MCF 10A (cell line): ENCODE results near the gene TPP2. TPM values are rescaled to one million over a fixed set of nuclear protein-coding genes. Genes with fewer than 3 reads are reported as not detected.

Experiments
- BruUV-seq: library from RNA; stranded (reverse); fragments of 400-500 nt; replicated peaks from 2 replicates; lab custom pipeline; 2021; lab: Mats Ljungman, UMichigan
- CTCF ChIA-PET: fragments of 300-600 bp; sonication (Branson Sonifier 250); formaldehyde crosslinking; extraction: SDS; loops from one replicate; lab custom pipeline; 2021; ENCODE audit warnings: antibody characterized with exemption, inconsistent platforms; lab: Yijun Ruan, JAX
- POLR2A ChIA-PET: fragments of 300-600, 350-650 bp; sonication (Branson Sonifier 250); formaldehyde crosslinking; extraction: SDS; loops from one replicate; lab custom pipeline; 2020; ENCODE audit warnings: antibody characterized with exemption, inconsistent platforms; lab: Yijun Ruan, JAX
- DNase-seq: peaks from one replicate; pipeline ENCODE4 v3.0.0-alpha.2; 2018; ENCODE audit not compliant: unreplicated experiment
- H3K27ac Mint-ChIP-seq: one replicate; pipeline ENCODE4 v1.8.0; 2022; ENCODE audit warnings: mild to moderate bottlenecking, low read depth, mixed read lengths; ENCODE audit not compliant: unreplicated experiment
- H3K27me3 Mint-ChIP-seq: one replicate; pipeline ENCODE4 v1.8.0; 2022; ENCODE audit warnings: mixed read lengths; ENCODE audit not compliant: insufficient read depth, unreplicated experiment
- H3K36me3 Mint-ChIP-seq: one replicate; pipeline ENCODE4 v1.8.0; 2022; ENCODE audit warnings: mild to moderate bottlenecking, moderate library complexity, mixed read lengths; ENCODE audit not compliant: insufficient read depth, unreplicated experiment
- H3K4me1 Mint-ChIP-seq: one replicate; pipeline ENCODE4 v1.8.0; 2022; ENCODE audit warnings: mixed read lengths; ENCODE audit not compliant: insufficient read depth, unreplicated experiment
- H3K4me3 Mint-ChIP-seq: one replicate; pipeline ENCODE4 v1.8.0; 2022; ENCODE audit warnings: mild to moderate bottlenecking, moderate library complexity, mixed read lengths; ENCODE audit not compliant: unreplicated experiment
- H3K9me3 Mint-ChIP-seq: one replicate; pipeline ENCODE4 v1.8.0; 2022; ENCODE audit warnings: mixed read lengths; ENCODE audit not compliant: unreplicated experiment
- CTCF ChIP-seq: fragments of 200-600 bp; IDR thresholded peaks from one replicate; pipeline ENCODE4 v1.8.0; 2022; ENCODE audit warnings: antibody characterized with exemption, mild to moderate bottlenecking; ENCODE audit not compliant: unreplicated experiment
- intact Hi-C: fragments of 100-400 bp; cut with micrococcal nuclease; formaldehyde crosslinking; loops from 2 replicates; pipeline ENCODE4 v1.14.1; 2022
- total RNA-seq: library from RNA; stranded (reverse); gene quantifications from 2 replicates; pipeline ENCODE4 v1.2.3, GENCODE V29; 2022

TPP2 gene
- total RNA-seq, 1 experiment from 2014 or later = 44.2 TPM

GRCh38 chr13:102555914-102556553, 40.8 kb upstream of the TPP2 start:
- TF ChIP-seq CTCF = peak; percentile 48
- POLR2A ChIA-PET = no interaction called here
- Mint-ChIP-seq H3K36me3 (no peaks in the 10 kb centered on the region), H3K27me3 (no peaks in the 10 kb centered on the region), H3K9me3 (peaks cover 4% of the 10 kb centered on the region), H3K4me3 (no peak overlapping the region), H3K27ac (no peak overlapping the region), H3K4me1 (peaks cover 6% of the 10 kb centered on the region)
- CTCF ChIA-PET = interaction anchor here (0.6 to 5.3 kb wide), 67 partner anchors 8 to 1561 kb away, joined by 3 to 61 read pairs (median 4); no protein-coding TSS in a partner anchor
- intact Hi-C loops = loop anchor here (1.0 to 10.0 kb wide), 7 partner anchors 99 to 1414 kb away; no protein-coding TSS in a partner anchor
- no TSS peak for BruUV-seq
- peak; percentile 75 for DNase-seq

GRCh38 chr13:102556806-102557205, 40.0 kb upstream of the TPP2 start:
- CTCF ChIA-PET = interaction anchor here (0.9 to 5.3 kb wide), 28 partner anchors 9 to 1413 kb away, joined by 3 to 61 read pairs (median 6); no protein-coding TSS in a partner anchor
- BruUV-seq = no TSS peak
- H3K27me3 Mint-ChIP-seq = no peaks in the 10 kb centered on the region

GRCh38 chr13:102558029-102558428, 38.8 kb upstream of the TPP2 start:
- Mint-ChIP-seq H3K27ac (no peak overlapping the region), H3K9me3 (peaks cover 8% of the 10 kb centered on the region), H3K27me3 (no peaks in the 10 kb centered on the region), H3K4me3 (no peak overlapping the region), H3K36me3 (no peaks in the 10 kb centered on the region), H3K4me1 (peaks cover 6% of the 10 kb centered on the region)
- BruUV-seq = no TSS peak
- POLR2A ChIA-PET = interaction anchor here (0.5 to 1.2 kb wide), 3 partner anchors 12 to 451 kb away, joined by 3 to 4 read pairs (median 3); partner anchors contain the start of gene TPP2
- intact Hi-C loops = loop anchor here (5.0 to 10.0 kb wide), 3 partner anchors 471 to 1416 kb away; no protein-coding TSS in a partner anchor
- no peak for TF ChIP-seq CTCF
- CTCF ChIA-PET = interaction anchor here (0.6 to 5.3 kb wide), 8 partner anchors 11 to 1408 kb away, joined by 3 to 61 read pairs (median 5); no protein-coding TSS in a partner anchor
- DNase-seq = no peak

More at GRCh38 chr13:102556806-102557205, 40.0 kb upstream of the TPP2 start:
- Mint-ChIP-seq H3K27ac (no peak overlapping the region), H3K36me3 (no peaks in the 10 kb centered on the region), H3K4me1 (peaks cover 6% of the 10 kb centered on the region), H3K9me3 (peaks cover 8% of the 10 kb centered on the region), H3K4me3 (no peak overlapping the region)
- no peak for TF ChIP-seq CTCF
- intact Hi-C loops = loop anchor here (1.0 to 10.0 kb wide), 7 partner anchors 100 to 1415 kb away; no protein-coding TSS in a partner anchor
- POLR2A ChIA-PET = interaction anchor here (0.6 kb wide), 1 partner anchor 124 kb away, joined by 3 read pairs; no protein-coding TSS in a partner anchor
- no peak for DNase-seq

- Mint-ChIP-seq H3K9me3 (peaks cover 14% of the 10 kb centered on the region), H3K27me3 (no peaks in the 10 kb centered on the region), H3K4me3 (no peak overlapping the region), H3K36me3 (no peaks in the 10 kb centered on the region), H3K27ac (no peak overlapping the region), H3K4me1 (no peaks in the 10 kb centered on the region)
- intact Hi-C loops = no loop called here
- ChIA-PET POLR2A (no interaction called here), CTCF (interaction anchor here (0.6 to 1.7 kb wide), 3 partner anchors 10 to 822 kb away, joined by 3 to 7 read pairs (median 3); no protein-coding TSS in a partner anchor)
- BruUV-seq = no TSS peak
- DNase-seq = no peak
- TF ChIP-seq CTCF = no peak
Measured at GRCh38 chr13:102561933-102562332, 34.9 kb upstream of the TPP2 start.
